ENCODE measurements around the gene DNAAF3.

Gene DNAAF3

GRCh38 chr19:55116232-55116858 is 50.1 kb downstream of the DNAAF3 start:
- TF ChIP-seq CTCF (IDR thresholded peaks at IDR 0.05; ENCODE audit: control insufficient read depth, insufficient read depth, low read depth, low read length, missing control alignments), result no peak
- no peak for DNase-seq (ENCODE audit: low read depth)
- H3K4me3 ChIP-seq (ENCODE audit: control insufficient read depth, low read depth, low read length), result peak overlapping the region; percentile 98

- no peak for TF ChIP-seq CTCF (IDR thresholded peaks at IDR 0.05; ENCODE audit: control insufficient read depth, insufficient read depth, low read depth, low read length, missing control alignments)
- peak overlapping the region; percentile 98 for H3K4me3 ChIP-seq (ENCODE audit: control insufficient read depth, low read depth, low read length)
- DNase-seq (ENCODE audit: low read depth), result no peak
Observed at GRCh38 chr19:55115446-55116065, 50.9 kb downstream of the DNAAF3 start.

- DNase-seq (ENCODE audit: low read depth), result no peak
- no peak overlapping the region for H3K4me3 ChIP-seq (ENCODE audit: control insufficient read depth, low read depth, low read length)
- TF ChIP-seq CTCF (IDR thresholded peaks at IDR 0.05; ENCODE audit: control insufficient read depth, insufficient read depth, low read depth, low read length, missing control alignments), result no peak
Observed at GRCh38 chr19:55114566-55115145, 51.8 kb downstream of the DNAAF3 start.

GRCh38 chr19:55113570-55114039 is 52.8 kb downstream of the DNAAF3 start:
- DNase-seq (ENCODE audit: low read depth), result peak; percentile 31
- no peak for TF ChIP-seq CTCF (IDR thresholded peaks at IDR 0.05; ENCODE audit: control insufficient read depth, insufficient read depth, low read depth, low read length, missing control alignments)
- H3K4me3 ChIP-seq (ENCODE audit: control insufficient read depth, low read depth, low read length), result no peak overlapping the region

GRCh38 chr19:55112777-55113569 is 53.4 kb downstream of the DNAAF3 start:
- DNase-seq (ENCODE audit: low read depth), result no peak
- TF ChIP-seq CTCF (IDR thresholded peaks at IDR 0.05; ENCODE audit: control insufficient read depth, insufficient read depth, low read depth, low read length, missing control alignments), result no peak

GRCh38 chr19:55112246-55112776 is 54.1 kb downstream of the DNAAF3 start:
- no peak for DNase-seq (ENCODE audit: low read depth)
- no peak for TF ChIP-seq CTCF (IDR thresholded peaks at IDR 0.05; ENCODE audit: control insufficient read depth, insufficient read depth, low read depth, low read length, missing control alignments)
- no peak overlapping the region for H3K4me3 ChIP-seq (ENCODE audit: control insufficient read depth, low read depth, low read length)

More at GRCh38 chr19:55112777-55113569, 53.4 kb downstream of the DNAAF3 start:
- no peak overlapping the region for H3K4me3 ChIP-seq (ENCODE audit: control insufficient read depth, low read depth, low read length)
